Nephron (organoid): Measurements from ENCODE around the gene EPHA8.

Source experiments
- H3K27ac Mint-ChIP-seq, 3 experiments: 2 replicates each; pipeline ENCODE4 v1.8.0; 2020; ENCODE audit warnings: mixed read lengths in 3 of 3, mild to moderate bottlenecking in 2 of 3, moderate library complexity in 1 of 3
- H3K27me3 Mint-ChIP-seq: 2 replicates; pipeline ENCODE4 v1.8.0; 2021; ENCODE audit warnings: low read depth, mild to moderate bottlenecking, moderate library complexity, mixed read lengths
- H3K36me3 Mint-ChIP-seq: 2 replicates; pipeline ENCODE4 v1.8.0; 2020; ENCODE audit warnings: low read depth, mixed read lengths
- H3K4me1 Mint-ChIP-seq: 2 replicates; pipeline ENCODE4 v1.8.0; 2020; ENCODE audit warnings: mixed read lengths
- H3K4me3 Mint-ChIP-seq, 3 experiments: 2 replicates each; pipeline ENCODE4 v1.8.0; 2020; ENCODE audit warnings: mild to moderate bottlenecking in 3 of 3, mixed read lengths in 3 of 3, moderate library complexity in 2 of 3
- H3K9me3 Mint-ChIP-seq: 2 replicates; pipeline ENCODE4 v1.8.0; 2020; ENCODE audit warnings: mixed read lengths
- CTCF ChIP-seq, 3 experiments: fragments of 200-600 bp; sonication (generic); IDR thresholded peaks; one replicate each; pipeline ENCODE4 v1.5.0; 2021; ENCODE audit warnings: antibody characterized with exemption in 3 of 3; ENCODE audit not compliant: unreplicated experiment in 3 of 3

Gene EPHA8

GRCh38 chr1:22570140-22570909, 7.0 kb downstream of the EPHA8 start:
- TF ChIP-seq CTCF (IDR thresholded peaks at IDR 0.05; ENCODE audit: unreplicated experiment in 3 of 3), result no peak
- H3K4me3 Mint-ChIP-seq, result no peak overlapping the region
- H3K27me3 Mint-ChIP-seq, result peaks cover 90% of the 10 kb centered on the region
- H3K27ac Mint-ChIP-seq, result no peak overlapping the region
- no peaks in the 10 kb centered on the region for H3K36me3 Mint-ChIP-seq
- peaks cover under 1% of the 10 kb centered on the region for H3K9me3 Mint-ChIP-seq
- peaks cover 4% of the 10 kb centered on the region for H3K4me1 Mint-ChIP-seq

- no peak for TF ChIP-seq CTCF (IDR thresholded peaks at IDR 0.05; ENCODE audit: unreplicated experiment in 3 of 3)
- peaks cover 88% of the 10 kb centered on the region for H3K27me3 Mint-ChIP-seq
- peaks cover 4% of the 10 kb centered on the region for H3K4me1 Mint-ChIP-seq
- H3K9me3 Mint-ChIP-seq, result peaks cover 10% of the 10 kb centered on the region
- peaks cover 5% of the 10 kb centered on the region for H3K36me3 Mint-ChIP-seq
- no peak overlapping the region for H3K27ac Mint-ChIP-seq
- no peak overlapping the region for H3K4me3 Mint-ChIP-seq
Measured at GRCh38 chr1:22572818-22573217, 9.5 kb downstream of the EPHA8 start.

GRCh38 chr1:22573237-22573636, 9.9 kb downstream of the EPHA8 start:
- Mint-ChIP-seq H3K9me3 (peaks cover 10% of the 10 kb centered on the region), H3K36me3 (peaks cover 5% of the 10 kb centered on the region), H3K27ac (no peak overlapping the region), H3K4me3 (no peak overlapping the region), H3K27me3 (peaks cover 87% of the 10 kb centered on the region), H3K4me1 (peaks cover 4% of the 10 kb centered on the region)
- TF ChIP-seq CTCF (IDR thresholded peaks at IDR 0.05; ENCODE audit: unreplicated experiment in 3 of 3), result no peak

GRCh38 chr1:22575532-22576149, 12.4 kb downstream of the EPHA8 start:
- peaks cover 14% of the 10 kb centered on the region for H3K9me3 Mint-ChIP-seq
- no peak for TF ChIP-seq CTCF (IDR thresholded peaks at IDR 0.05; ENCODE audit: unreplicated experiment in 3 of 3)
- no peak overlapping the region for H3K4me3 Mint-ChIP-seq
- H3K27me3 Mint-ChIP-seq, result peaks cover 69% of the 10 kb centered on the region
- peaks cover 4% of the 10 kb centered on the region for H3K4me1 Mint-ChIP-seq
- peaks cover 9% of the 10 kb centered on the region for H3K36me3 Mint-ChIP-seq
- no peak overlapping the region for H3K27ac Mint-ChIP-seq

- no peak for TF ChIP-seq CTCF (IDR thresholded peaks at IDR 0.05; ENCODE audit: unreplicated experiment in 3 of 3)
- H3K27me3 Mint-ChIP-seq, result peaks cover 68% of the 10 kb centered on the region
- no peak overlapping the region for H3K4me3 Mint-ChIP-seq
- H3K27ac Mint-ChIP-seq, result no peak overlapping the region
- peaks cover 9% of the 10 kb centered on the region for H3K36me3 Mint-ChIP-seq
- H3K9me3 Mint-ChIP-seq, result peaks cover 14% of the 10 kb centered on the region
- H3K4me1 Mint-ChIP-seq, result peaks cover 4% of the 10 kb centered on the region
Measured at GRCh38 chr1:22576150-22576544, 12.9 kb downstream of the EPHA8 start.

GRCh38 chr1:22576617-22577016, 13.3 kb downstream of the EPHA8 start:
- Mint-ChIP-seq H3K27me3 (peaks cover 67% of the 10 kb centered on the region), H3K27ac (no peak overlapping the region), H3K4me3 (no peak overlapping the region), H3K4me1 (peaks cover 4% of the 10 kb centered on the region), H3K36me3 (peaks cover 9% of the 10 kb centered on the region), H3K9me3 (peaks cover 14% of the 10 kb centered on the region)
- TF ChIP-seq CTCF (IDR thresholded peaks at IDR 0.05; ENCODE audit: unreplicated experiment in 3 of 3), result no peak
